Hepatocyte (in vitro differentiated cells): ENCODE data around the gene KSR1. TPM values are rescaled to one million over a fixed set of nuclear protein-coding genes. Genes with fewer than 3 reads are reported as not detected.
A peak's percentile ranks its signal among the peaks of the same experiment; 100 is the strongest.
"Not testable (repeated sequence)": the region's sequence is repeated elsewhere in the genome, so short reads cannot be mapped to it uniquely, and the experiment has no call there.

Source experiments
- DNase-seq: peaks from one replicate; pipeline ENCODE4 v3.0.0-alpha.2; 2016; ENCODE audit warnings: low spot score
- H2AFZ ChIP-seq: fragments of 200-600 bp; sonication (generic); 2 replicates; pipeline ENCODE4 v1.6.0; 2016; ENCODE audit warnings: antibody characterized with exemption, mild to moderate bottlenecking
- H3K27ac ChIP-seq: fragments of 200-600 bp; sonication (generic); 2 replicates; pipeline ENCODE4 v1.5.1; 2016; ENCODE audit warnings: mild to moderate bottlenecking
- H3K27me3 ChIP-seq: fragments of 200-600 bp; sonication (generic); 2 replicates; pipeline ENCODE4 v1.6.1; 2016
- H3K36me3 ChIP-seq: fragments of 200-600 bp; sonication (generic); replicated peaks from 2 replicates; pipeline ENCODE4 v1.5.1; 2016; ENCODE audit warnings: low read depth; ENCODE audit not compliant: insufficient read depth
- H3K4me1 ChIP-seq: fragments of 200-600 bp; sonication (generic); 2 replicates; pipeline ENCODE4 v1.5.1; 2016; ENCODE audit warnings: mild to moderate bottlenecking, moderate library complexity; ENCODE audit not compliant: insufficient read depth
- H3K4me2 ChIP-seq: fragments of 200-600 bp; sonication (generic); 2 replicates; pipeline ENCODE4 v1.6.0; 2016
- H3K4me3 ChIP-seq: fragments of 200-600 bp; sonication (generic); 2 replicates; pipeline ENCODE4 v1.5.1; 2016; ENCODE audit warnings: mild to moderate bottlenecking
- H3K79me2 ChIP-seq: fragments of 200-600 bp; sonication (generic); 2 replicates; pipeline ENCODE4 v1.6.0; 2017; ENCODE audit warnings: mild to moderate bottlenecking
- H3K9me2 ChIP-seq: fragments of 200-600 bp; sonication (generic); replicated peaks from 2 replicates; pipeline ENCODE4 v1.6.0; 2017; ENCODE audit warnings: mild to moderate bottlenecking; ENCODE audit not compliant: insufficient read depth
- H3K9me3 ChIP-seq: fragments of 200-600 bp; sonication (generic); 2 replicates; pipeline ENCODE4 v1.5.1; 2016; ENCODE audit warnings: low read depth, mild to moderate bottlenecking
- H4K20me1 ChIP-seq: fragments of 200-600 bp; sonication (generic); 2 replicates; pipeline ENCODE4 v1.6.0; 2016; ENCODE audit warnings: mild to moderate bottlenecking; ENCODE audit not compliant: insufficient read depth, poor library complexity, severe bottlenecking
- EZH2 ChIP-seq: fragments of 200-600 bp; sonication (generic); IDR thresholded peaks from 2 replicates; pipeline ENCODE4 v1.6.1; 2016; ENCODE audit warnings: antibody characterized with exemption, mild to moderate bottlenecking, borderline replicate concordance
- EZH2phosphoT487 ChIP-seq: fragments of 200-600 bp; sonication (generic); IDR thresholded peaks from one replicate; pipeline ENCODE4 v1.6.1; 2018; ENCODE audit warnings: antibody characterized with exemption, mild to moderate bottlenecking, low read depth, moderate library complexity; ENCODE audit not compliant: unreplicated experiment, severe bottlenecking
- WGBS: methylation state at CpG from one replicate; pipeline ENCODE4 v1.1.6; 2016; ENCODE audit warnings: low lambda C conversion rate; ENCODE audit errors: missing lambda C conversion rate; 5-methylcytosine and 5-hydroxymethylcytosine counted together
- polyA plus RNA-seq: library from polyadenylated mRNA; unstranded; fragments of >200 nt; fragmentation: Nextera tagmentation; extraction: Ambion mirVana; gene quantifications from 2 replicates; pipeline ENCODE4 v1.2.1, GENCODE V29; 2016
- total RNA-seq: library from RNA; depleted of rRNA; stranded (reverse); fragments of >200 nt; gene quantifications from 2 replicates; pipeline ENCODE4 v1.2.3, GENCODE V29; 2014
- TF ChIP-seq, protein P1 (sequence below): fragments of 200-600 bp; sonication (generic); IDR thresholded peaks from 2 replicates; pipeline ENCODE4 v1.5.1; 2016; ENCODE audit warnings: antibody characterized with exemption, mild to moderate bottlenecking; ENCODE audit not compliant: poor library complexity

The KSR1 gene
- total and polyA plus RNA-seq, 2 experiments from 2014 or later, result 16.2 to 32.6 TPM

DNA sequence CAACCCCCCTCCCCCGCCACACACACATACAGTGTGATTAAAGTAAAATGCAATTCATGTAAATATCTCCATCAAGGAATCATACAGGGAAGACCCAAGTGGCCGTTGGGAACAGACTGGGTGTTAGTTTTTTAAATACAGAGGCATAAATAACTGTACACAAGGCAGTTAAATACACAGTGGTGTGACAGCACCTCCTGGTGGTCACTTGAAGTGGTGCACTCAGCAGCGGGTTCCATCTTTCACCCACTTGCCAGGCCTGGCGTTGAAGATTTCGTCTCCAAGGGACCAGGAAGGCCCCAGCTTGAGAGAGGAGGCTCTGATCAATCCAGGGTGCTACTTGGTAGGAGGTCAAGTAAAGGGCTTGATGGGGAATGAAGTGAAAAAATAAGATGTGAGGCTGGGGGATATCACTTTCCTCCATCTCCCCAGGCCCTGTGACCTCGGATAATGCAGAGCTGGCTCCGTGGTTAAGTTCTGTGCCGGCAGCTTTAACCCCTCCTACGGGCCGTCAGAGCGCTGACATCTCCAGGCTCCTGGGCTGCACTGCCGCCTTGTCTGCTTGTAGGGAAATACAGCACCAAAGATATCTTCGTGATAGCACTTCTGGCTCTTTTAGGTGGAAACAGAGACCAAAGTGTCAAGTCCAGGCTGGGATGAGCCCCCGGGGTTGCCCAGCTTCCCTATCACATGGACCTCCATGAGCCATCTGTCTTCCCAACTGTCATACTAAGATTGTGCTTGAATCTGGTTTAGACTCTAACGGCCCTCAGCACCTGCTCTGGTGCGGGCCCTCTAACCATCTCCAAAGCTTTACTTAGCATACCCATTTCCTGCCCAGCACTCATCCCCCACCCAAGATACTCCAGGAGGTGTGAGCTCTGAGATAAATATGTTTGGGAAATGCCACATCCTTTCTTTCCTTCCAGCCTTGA is 195.4 kb downstream of the KSR1 start:
- no peaks in the 10 kb centered on the region for H3K27me3 ChIP-seq
- no peaks in the 10 kb centered on the region for H3K79me2 ChIP-seq
- no peaks in the 10 kb centered on the region for H3K36me3 ChIP-seq
- no peaks in the 10 kb centered on the region for H3K9me3 ChIP-seq
- TF ChIP-seq, protein P1, sequence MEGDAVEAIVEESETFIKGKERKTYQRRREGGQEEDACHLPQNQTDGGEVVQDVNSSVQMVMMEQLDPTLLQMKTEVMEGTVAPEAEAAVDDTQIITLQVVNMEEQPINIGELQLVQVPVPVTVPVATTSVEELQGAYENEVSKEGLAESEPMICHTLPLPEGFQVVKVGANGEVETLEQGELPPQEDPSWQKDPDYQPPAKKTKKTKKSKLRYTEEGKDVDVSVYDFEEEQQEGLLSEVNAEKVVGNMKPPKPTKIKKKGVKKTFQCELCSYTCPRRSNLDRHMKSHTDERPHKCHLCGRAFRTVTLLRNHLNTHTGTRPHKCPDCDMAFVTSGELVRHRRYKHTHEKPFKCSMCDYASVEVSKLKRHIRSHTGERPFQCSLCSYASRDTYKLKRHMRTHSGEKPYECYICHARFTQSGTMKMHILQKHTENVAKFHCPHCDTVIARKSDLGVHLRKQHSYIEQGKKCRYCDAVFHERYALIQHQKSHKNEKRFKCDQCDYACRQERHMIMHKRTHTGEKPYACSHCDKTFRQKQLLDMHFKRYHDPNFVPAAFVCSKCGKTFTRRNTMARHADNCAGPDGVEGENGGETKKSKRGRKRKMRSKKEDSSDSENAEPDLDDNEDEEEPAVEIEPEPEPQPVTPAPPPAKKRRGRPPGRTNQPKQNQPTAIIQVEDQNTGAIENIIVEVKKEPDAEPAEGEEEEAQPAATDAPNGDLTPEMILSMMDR, result peak; percentile 74
- TF ChIP-seq EZH2phosphoT487, result no peak
- no peaks in the 10 kb centered on the region for H4K20me1 ChIP-seq
- H3K4me1 ChIP-seq, result no peaks in the 10 kb centered on the region
- 54% methylated on average over 16 of the region's 16 CpGs for WGBS
- no peak overlapping the region for H3K4me2 ChIP-seq
- peak; percentile 50 for DNase-seq
- H3K4me3 ChIP-seq, result no peak overlapping the region
- no peak overlapping the region for H2AFZ ChIP-seq
- H3K9me2 ChIP-seq, result no peaks in the 10 kb centered on the region
- H3K27ac ChIP-seq, result no peak overlapping the region

DNA sequence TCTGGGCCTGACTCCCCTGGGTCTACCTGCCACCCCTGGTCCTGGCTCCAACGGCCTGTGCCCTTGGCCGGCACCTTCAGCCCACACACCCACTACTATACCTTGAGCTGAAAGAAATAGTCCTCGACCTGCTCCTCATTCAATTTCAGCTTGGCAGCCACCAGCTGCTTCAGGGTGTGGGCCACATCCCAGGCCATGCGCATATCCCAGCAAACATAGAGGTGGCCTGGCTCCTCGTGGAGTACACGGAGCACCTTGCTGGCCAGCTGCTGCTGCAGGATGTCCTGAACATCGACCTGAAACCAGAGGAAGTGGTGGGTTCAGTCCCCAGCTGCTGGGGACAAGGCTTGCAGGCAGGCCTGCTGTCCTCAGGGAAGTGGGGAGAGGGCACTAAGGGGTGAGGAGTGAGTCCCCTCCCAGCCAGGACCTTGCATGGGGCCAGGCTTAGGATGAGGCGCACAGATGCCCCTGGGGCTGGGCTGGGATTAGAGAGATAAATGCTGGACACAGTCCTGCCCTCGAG is 197.3 kb downstream of the KSR1 start:
- H3K4me2 ChIP-seq, H3K4me3 ChIP-seq, H3K27ac ChIP-seq, DNase-seq, H3K27me3 ChIP-seq, H4K20me1 ChIP-seq, H3K9me2 ChIP-seq, H3K36me3 ChIP-seq, H3K9me3 ChIP-seq, H2AFZ ChIP-seq, H3K79me2 ChIP-seq, H3K4me1 ChIP-seq: not testable (repeated sequence)
- WGBS, result 88% methylated on average over 9 of the region's 9 CpGs

DNA sequence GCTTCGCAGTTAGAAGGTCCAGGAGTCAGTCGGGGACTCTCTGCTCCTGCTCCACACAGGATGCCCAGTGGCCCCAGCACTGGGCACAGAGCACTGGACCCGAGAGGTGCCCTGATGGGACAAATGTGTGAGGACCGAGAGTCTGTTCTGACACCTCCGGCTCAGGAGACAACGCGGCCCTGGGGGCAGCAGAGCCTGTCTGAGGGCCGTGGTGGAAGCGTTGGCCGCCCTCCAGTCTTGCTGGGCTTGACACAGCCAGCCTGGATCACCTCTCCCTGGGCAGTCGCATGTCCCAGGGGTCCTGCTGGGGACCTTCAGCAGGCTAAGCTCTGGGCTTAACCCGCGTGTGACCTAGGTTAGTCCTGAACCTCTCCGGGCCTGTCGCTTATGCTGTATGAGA is 197.9 kb downstream of the KSR1 start:
- Histone ChIP-seq H3K4me1 (no peaks in the 10 kb centered on the region), H3K36me3 (no peaks in the 10 kb centered on the region), H3K79me2 (no peaks in the 10 kb centered on the region), H3K4me2 (no peak overlapping the region), H2AFZ (no peak overlapping the region), H3K9me3 (no peaks in the 10 kb centered on the region), H4K20me1 (no peaks in the 10 kb centered on the region), H3K27me3 (no peaks in the 10 kb centered on the region), H3K4me3 (no peak overlapping the region), H3K27ac (no peak overlapping the region), H3K9me2 (no peaks in the 10 kb centered on the region)
- TF ChIP-seq, protein P1, result no peak
- no peak for TF ChIP-seq EZH2
- TF ChIP-seq EZH2phosphoT487, result no peak
- 97% methylated on average over 15 of the region's 15 CpGs for WGBS
- no peak for DNase-seq

DNA sequence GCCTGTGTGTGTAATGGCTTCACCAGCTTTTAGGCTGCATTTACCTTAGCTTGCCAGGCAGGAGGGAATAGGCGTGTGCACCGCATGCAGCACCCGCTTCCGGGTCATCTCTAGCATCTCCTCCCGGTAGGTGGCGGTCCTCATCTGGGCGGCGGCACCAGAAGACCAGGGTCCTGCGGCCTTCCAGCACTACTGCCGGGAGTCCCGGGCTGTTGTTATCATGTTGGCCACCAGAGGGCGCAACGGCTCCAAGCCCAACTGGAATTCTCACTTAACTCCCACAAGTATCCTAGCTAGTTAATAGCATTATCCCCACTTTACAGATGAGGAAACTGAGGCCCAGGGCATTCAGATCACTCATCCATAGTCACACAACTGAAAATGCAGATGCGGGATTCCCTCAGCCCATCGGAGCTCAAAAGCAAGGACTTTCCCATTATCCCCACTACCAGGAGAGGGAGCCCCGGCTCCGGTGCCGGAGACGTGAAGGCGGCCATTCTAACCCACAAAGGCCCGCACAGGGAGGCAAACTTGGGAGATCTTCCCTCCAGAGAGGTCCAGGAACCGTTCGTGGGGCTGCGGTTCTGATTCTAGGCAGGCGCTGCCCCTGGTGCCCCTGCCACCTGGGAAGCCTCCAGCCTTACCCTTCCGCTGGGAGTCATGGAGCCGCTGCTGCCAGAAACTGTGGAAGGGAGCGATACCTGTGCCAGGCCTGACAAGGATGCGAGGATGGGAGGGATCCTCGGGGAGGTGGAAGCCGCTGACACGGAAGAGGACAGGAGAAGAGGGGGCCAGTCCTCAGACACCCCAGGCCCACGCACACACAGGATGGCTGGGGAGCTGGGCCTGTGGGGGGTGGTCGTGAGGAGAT is 198.6 kb downstream of the KSR1 start:
- peak; percentile 82 for DNase-seq
- H4K20me1 ChIP-seq, result no peaks in the 10 kb centered on the region
- no peak overlapping the region for H3K27ac ChIP-seq
- H3K4me2 ChIP-seq, result no peak overlapping the region
- no peak overlapping the region for H2AFZ ChIP-seq
- TF ChIP-seq EZH2phosphoT487 (no peak), EZH2 (no peak)
- TF ChIP-seq, protein P1, result peak; percentile 94
- 51% methylated on average over 34 of the region's 34 CpGs for WGBS
- H3K9me2 ChIP-seq, result no peaks in the 10 kb centered on the region
- no peaks in the 10 kb centered on the region for H3K79me2 ChIP-seq
- no peaks in the 10 kb centered on the region for H3K9me3 ChIP-seq
- H3K4me1 ChIP-seq, result no peaks in the 10 kb centered on the region
- no peaks in the 10 kb centered on the region for H3K36me3 ChIP-seq
- no peak overlapping the region for H3K4me3 ChIP-seq
- no peaks in the 10 kb centered on the region for H3K27me3 ChIP-seq

DNA sequence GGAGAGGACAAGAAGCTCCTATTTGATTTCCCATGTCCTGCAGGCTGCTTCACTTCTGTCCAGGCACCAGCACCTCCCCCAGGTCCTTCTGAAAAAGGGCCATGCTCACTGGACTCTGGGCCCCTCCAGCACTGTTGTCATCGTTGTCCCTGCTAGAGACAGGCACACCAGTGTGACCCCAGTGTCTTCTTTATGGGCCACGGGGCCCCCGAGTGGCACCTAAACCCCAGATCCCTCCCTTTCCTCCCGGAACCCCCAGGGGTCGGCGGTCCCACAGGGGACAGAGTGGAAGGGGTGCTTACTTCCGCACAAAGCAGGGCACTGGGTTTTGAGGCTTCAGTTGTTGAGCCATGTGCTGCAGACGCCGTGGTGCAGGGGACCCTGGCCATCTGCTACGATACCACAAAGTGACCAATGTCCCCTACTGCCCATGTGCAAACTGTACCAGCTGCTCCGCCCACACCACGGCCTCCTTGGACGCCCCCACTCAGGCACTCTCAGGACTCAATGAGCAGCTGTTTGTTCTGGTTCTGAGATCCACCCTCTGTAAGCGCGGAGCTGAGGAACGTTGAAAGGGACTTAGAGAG is 199.4 kb downstream of the KSR1 start:
- WGBS, result 86% methylated on average over 16 of the region's 16 CpGs
- not testable (repeated sequence) for H3K27me3 ChIP-seq

More for the DNA sequence above, 199.4 kb downstream of the KSR1 start:
- not testable (repeated sequence) for H2AFZ ChIP-seq, H3K4me3 ChIP-seq, H4K20me1 ChIP-seq, DNase-seq, H3K27ac ChIP-seq, H3K9me2 ChIP-seq, H3K4me1 ChIP-seq, H3K36me3 ChIP-seq, H3K4me2 ChIP-seq, H3K9me3 ChIP-seq, H3K79me2 ChIP-seq
